SK-N-SH (cell line): ENCODE results near the gene CFAP221. TPM values are rescaled to one million over a fixed set of nuclear protein-coding genes. Genes with fewer than 3 reads are reported as not detected.

Experiments used
- CTCF ChIA-PET: fragments of 300-600, 350-600 bp; formaldehyde crosslinking; extraction: SDS; loops from one replicate; lab custom pipeline; 2021; lab: Yijun Ruan, JAX
- POLR2A ChIA-PET: fragments of 350-600 bp; sonication (Branson Sonifier 250); formaldehyde crosslinking; extraction: SDS; loops from one replicate; lab custom pipeline; 2020; ENCODE audit warnings: antibody characterized with exemption, inconsistent platforms; lab: Yijun Ruan, JAX
- DNase-seq: peaks from one replicate; pipeline ENCODE4 v3.0.0; 2012
- H2AFZ ChIP-seq: fragments of 200-600 bp; sonication (generic); 2 replicates; pipeline ENCODE4 v1.8.1; 2016; ENCODE audit warnings: antibody characterized with exemption, mild to moderate bottlenecking, low read depth
- H3F3A ChIP-seq: fragments of 200-600 bp; sonication (generic); replicated peaks from 2 replicates; pipeline ENCODE3; 2016; ENCODE audit warnings: antibody characterized with exemption, mild to moderate bottlenecking; ENCODE audit not compliant: insufficient read depth
- H3K27ac ChIP-seq, 2 experiments: fragments of 200-500 bp in 1 of 2; fragments of 200-600 bp in 1 of 2; sonication (Bioruptor generic) in 1 of 2; sonication (generic), shearing (Covaris generic) in 1 of 2; 2 replicates each; pipeline versions ENCODE4 v1.5.1 to v1.6.1; 2014 to 2016; ENCODE audit warnings: low read depth in 2 of 2, inconsistent platforms in 1 of 2, low read length in 1 of 2, mild to moderate bottlenecking in 1 of 2, mixed read lengths in 1 of 2
- H3K27me3 ChIP-seq: fragments of 200-600 bp; sonication (generic), shearing (Covaris generic); 2 replicates; pipeline ENCODE4 v1.6.1; 2016; ENCODE audit warnings: mixed run types; ENCODE audit not compliant: insufficient read depth
- H3K36me3 ChIP-seq, 2 experiments: fragments of 200-500 bp in 1 of 2; fragments of 200-600 bp in 1 of 2; sonication (Bioruptor generic) in 1 of 2; sonication (generic) in 1 of 2; replicated peaks in 1 of 2; 2 replicates each; pipeline versions ENCODE3 to v1.5.1; 2014 to 2016; ENCODE audit warnings: low read length in 1 of 2, mild to moderate bottlenecking in 1 of 2; ENCODE audit not compliant: insufficient read depth in 2 of 2, control insufficient read depth in 1 of 2
- H3K4me1 ChIP-seq, 2 experiments: fragments of 200-500 bp in 1 of 2; fragments of 200-600 bp in 1 of 2; sonication (Bioruptor generic) in 1 of 2; sonication (generic), shearing (Covaris generic) in 1 of 2; 2 replicates each; pipeline versions ENCODE4 v1.5.1 to v1.6.1; 2014 to 2016; ENCODE audit warnings: low read depth in 1 of 2, low read length in 1 of 2, mixed run types in 1 of 2; ENCODE audit not compliant: insufficient read depth in 2 of 2, control insufficient read depth in 1 of 2
- H3K4me2 ChIP-seq: fragments of 200-600 bp; sonication (generic), shearing (Covaris generic); 2 replicates; pipeline ENCODE4 v1.6.1; 2017; ENCODE audit warnings: mixed run types
- H3K4me3 ChIP-seq, 2 experiments: fragments of 200-500 bp in 1 of 2; fragments of 200-600 bp in 1 of 2; sonication (Bioruptor generic) in 1 of 2; sonication (generic), shearing (Covaris generic) in 1 of 2; 2 replicates each; pipeline versions ENCODE4 v1.5.1 to v1.8.1; 2014 to 2016; ENCODE audit warnings: low read depth in 2 of 2, inconsistent platforms in 1 of 2, low read length in 1 of 2, mild to moderate bottlenecking in 1 of 2, mixed read lengths in 1 of 2, moderate library complexity in 1 of 2
- H3K79me2 ChIP-seq: fragments of 200-600 bp; sonication (generic); 2 replicates; pipeline ENCODE4 v1.8.1; 2017; ENCODE audit warnings: mild to moderate bottlenecking; ENCODE audit not compliant: insufficient read depth
- H3K9ac ChIP-seq: fragments of 200-600 bp; sonication (generic); 2 replicates; pipeline ENCODE4 v1.6.1; 2017; ENCODE audit warnings: mixed run types
- H3K9me2 ChIP-seq: fragments of 200-600 bp; sonication (generic); 2 replicates; pipeline ENCODE4 v1.6.1; 2017; ENCODE audit warnings: mixed run types
- H3K9me3 ChIP-seq: fragments of 200-600 bp; sonication (generic); 2 replicates; pipeline ENCODE4 v1.6.1; 2017; ENCODE audit warnings: mixed run types, mild to moderate bottlenecking, moderate library complexity
- H4K20me1 ChIP-seq: fragments of 200-600 bp; sonication (generic); 2 replicates; pipeline ENCODE4 v1.6.1; 2017; ENCODE audit warnings: mild to moderate bottlenecking, mixed run types; ENCODE audit not compliant: insufficient read depth
- CTCF ChIP-seq: fragments of 200-600 bp; sonication (generic); IDR thresholded peaks from 2 replicates; pipeline ENCODE4 v1.6.1; 2017; ENCODE audit warnings: antibody characterized with exemption, mild to moderate bottlenecking, moderate library complexity
- ELF1 ChIP-seq: IDR thresholded peaks from 2 replicates; pipeline ENCODE4 v1.4.0; 2012
- EZH2phosphoT487 ChIP-seq: fragments of 200-600 bp; sonication (generic); IDR thresholded peaks from 2 replicates; pipeline ENCODE4 v1.6.1; 2017; ENCODE audit warnings: low read depth, mixed run types, mild to moderate bottlenecking, antibody characterized with exemption, moderate library complexity, borderline replicate concordance
- FOSL2 ChIP-seq: IDR thresholded peaks from 2 replicates; pipeline ENCODE4 v1.4.0; 2012; ENCODE audit warnings: low read depth, mild to moderate bottlenecking, moderate library complexity, borderline replicate concordance
- FOXJ3 ChIP-seq: sonication (generic); formaldehyde crosslinking; IDR thresholded peaks from 2 replicates; pipeline ENCODE4 v1.5.1; 2020; ENCODE audit warnings: mild to moderate bottlenecking, missing genetic modification reagents
- FOXM1 ChIP-seq: IDR thresholded peaks from 2 replicates; pipeline ENCODE4 v1.4.0; 2012; ENCODE audit warnings: low read depth, mild to moderate bottlenecking
- GABPA ChIP-seq: IDR thresholded peaks from 2 replicates; pipeline ENCODE4 v1.4.0; 2012; ENCODE audit warnings: low read depth, mild to moderate bottlenecking
- JUND ChIP-seq: IDR thresholded peaks from 2 replicates; pipeline ENCODE4 v1.4.0; 2012
- NFIC ChIP-seq: IDR thresholded peaks from 2 replicates; pipeline ENCODE4 v1.4.0; 2012; ENCODE audit warnings: borderline replicate concordance
- POLR2AphosphoS5 ChIP-seq: IDR thresholded peaks from 2 replicates; pipeline ENCODE4 v1.6.1; 2012; ENCODE audit warnings: low read depth, low read length
- RAD21 ChIP-seq: IDR thresholded peaks from 2 replicates; pipeline ENCODE4 v1.6.1; 2012; ENCODE audit warnings: mild to moderate bottlenecking, low read length
- RCOR1 ChIP-seq: fragments of 150-350 bp; IDR thresholded peaks from 2 replicates; pipeline ENCODE4 v1.6.1; 2017; ENCODE audit warnings: antibody characterized with exemption, low read length
- RXRA ChIP-seq: IDR thresholded peaks from 2 replicates; pipeline ENCODE4 v1.4.0; 2012; ENCODE audit warnings: low read depth, mild to moderate bottlenecking, borderline replicate concordance
- TAF1 ChIP-seq: IDR thresholded peaks from 2 replicates; pipeline ENCODE4 v1.6.1; 2012; ENCODE audit warnings: low read depth, mild to moderate bottlenecking, low read length, moderate library complexity, borderline replicate concordance
- TEAD4 ChIP-seq: IDR thresholded peaks from 2 replicates; pipeline ENCODE4 v1.4.0; 2012; ENCODE audit warnings: mild to moderate bottlenecking, borderline replicate concordance; ENCODE audit not compliant: insufficient read depth
- USF1 ChIP-seq: IDR thresholded peaks from 2 replicates; pipeline ENCODE4 v1.4.0; 2012; ENCODE audit warnings: low read depth, borderline replicate concordance
- YY1 ChIP-seq: IDR thresholded peaks from 2 replicates; pipeline ENCODE4 v1.4.0; 2012; ENCODE audit warnings: low read depth, mild to moderate bottlenecking
- WGBS: methylation state at CpG from one replicate; pipeline ENCODE4 v1.1.6; 2017; ENCODE audit warnings: low lambda C conversion rate; 5-methylcytosine and 5-hydroxymethylcytosine counted together
- polyA plus RNA-seq, 3 experiments: library from polyadenylated mRNA; depleted of rRNA; stranded (reverse); fragments of >200 nt; gene quantifications; 2 replicates each; pipeline ENCODE4 v1.2.3, GENCODE V29; 2012
- TF ChIP-seq, protein P1 (sequence below): fragments of 150-350 bp; IDR thresholded peaks from 2 replicates; pipeline ENCODE4 v1.6.1; 2017; ENCODE audit warnings: antibody characterized with exemption, low read length, low read depth, borderline replicate concordance
- TF ChIP-seq, protein P2 (sequence below): fragments of 150-350 bp; IDR thresholded peaks from 2 replicates; pipeline ENCODE4 v1.6.1; 2016; ENCODE audit warnings: mild to moderate bottlenecking, low read depth, low read length
- TF ChIP-seq, protein P3 (sequence below): IDR thresholded peaks from 2 replicates; pipeline ENCODE4 v1.4.0; 2012; ENCODE audit warnings: low read depth

The CFAP221 gene
- polyA plus RNA-seq, 1 of the 3 experiments (the other 2 are of a cell fraction) = 0.12 TPM

DNA sequence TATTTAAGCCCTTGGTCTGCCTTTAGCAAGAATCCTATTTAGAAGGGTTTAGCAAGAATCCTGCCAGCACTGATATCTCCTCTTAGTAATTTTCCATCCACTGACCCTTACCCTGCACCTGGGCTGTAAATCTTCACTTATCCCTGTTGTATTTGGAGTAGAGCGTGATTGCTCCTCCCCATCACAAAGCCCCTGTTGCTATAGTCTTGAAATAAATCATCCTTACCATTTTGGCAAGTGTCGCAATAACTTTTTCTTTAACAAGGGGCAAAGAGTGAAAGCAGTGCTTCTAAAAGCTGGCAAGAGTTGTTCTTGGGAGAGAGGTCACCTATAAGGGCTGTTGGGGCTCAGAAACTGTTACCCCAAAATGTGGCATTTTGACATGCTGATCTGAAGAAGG lies 16.2 kb upstream of the CFAP221 start:
- POLR2A ChIA-PET = no interaction called here
- Histone ChIP-seq H3K4me2 (no peak overlapping the region), H4K20me1 (no peaks in the 10 kb centered on the region), H3K27ac (no peak overlapping the region), H3K9ac (no peak overlapping the region), H3K9me2 (no peaks in the 10 kb centered on the region), H3F3A (no peaks in the 10 kb centered on the region), H3K79me2 (no peaks in the 10 kb centered on the region), H3K4me3 (no peak overlapping the region), H3K27me3 (peaks cover 24% of the 10 kb centered on the region), H3K9me3 (no peaks in the 10 kb centered on the region), H3K36me3 (no peaks in the 10 kb centered on the region), H3K4me1 (peaks cover 0 to 9% of the 10 kb centered on the region in 2 experiments; a peak in 2 of 4 replicates), H2AFZ (no peak overlapping the region)
- no peak for DNase-seq
- CTCF ChIA-PET = interaction anchor here (1.9 kb wide), 1 partner anchor 52 kb away, joined by 5 read pairs; no protein-coding TSS in a partner anchor
- TF ChIP-seq GABPA = no peak
- TF ChIP-seq, protein P1, sequence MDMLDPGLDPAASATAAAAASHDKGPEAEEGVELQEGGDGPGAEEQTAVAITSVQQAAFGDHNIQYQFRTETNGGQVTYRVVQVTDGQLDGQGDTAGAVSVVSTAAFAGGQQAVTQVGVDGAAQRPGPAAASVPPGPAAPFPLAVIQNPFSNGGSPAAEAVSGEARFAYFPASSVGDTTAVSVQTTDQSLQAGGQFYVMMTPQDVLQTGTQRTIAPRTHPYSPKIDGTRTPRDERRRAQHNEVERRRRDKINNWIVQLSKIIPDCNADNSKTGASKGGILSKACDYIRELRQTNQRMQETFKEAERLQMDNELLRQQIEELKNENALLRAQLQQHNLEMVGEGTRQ = no peak
- TF ChIP-seq RXRA = no peak
- TF ChIP-seq RCOR1 = no peak
- no peak for TF ChIP-seq RAD21
- no peak for TF ChIP-seq CTCF
- TF ChIP-seq EZH2phosphoT487 = no peak
- no peak for TF ChIP-seq USF1
- TF ChIP-seq, protein P2, sequence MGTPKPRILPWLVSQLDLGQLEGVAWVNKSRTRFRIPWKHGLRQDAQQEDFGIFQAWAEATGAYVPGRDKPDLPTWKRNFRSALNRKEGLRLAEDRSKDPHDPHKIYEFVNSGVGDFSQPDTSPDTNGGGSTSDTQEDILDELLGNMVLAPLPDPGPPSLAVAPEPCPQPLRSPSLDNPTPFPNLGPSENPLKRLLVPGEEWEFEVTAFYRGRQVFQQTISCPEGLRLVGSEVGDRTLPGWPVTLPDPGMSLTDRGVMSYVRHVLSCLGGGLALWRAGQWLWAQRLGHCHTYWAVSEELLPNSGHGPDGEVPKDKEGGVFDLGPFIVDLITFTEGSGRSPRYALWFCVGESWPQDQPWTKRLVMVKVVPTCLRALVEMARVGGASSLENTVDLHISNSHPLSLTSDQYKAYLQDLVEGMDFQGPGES = no peak
- no peak for TF ChIP-seq FOXM1
- TF ChIP-seq POLR2AphosphoS5 = no peak
- TF ChIP-seq, protein P3, sequence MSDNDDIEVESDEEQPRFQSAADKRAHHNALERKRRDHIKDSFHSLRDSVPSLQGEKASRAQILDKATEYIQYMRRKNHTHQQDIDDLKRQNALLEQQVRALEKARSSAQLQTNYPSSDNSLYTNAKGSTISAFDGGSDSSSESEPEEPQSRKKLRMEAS = no peak
- no peak for TF ChIP-seq FOSL2
- TF ChIP-seq JUND = no peak
- TF ChIP-seq TAF1 = no peak
- TF ChIP-seq ELF1 = no peak
- no peak for TF ChIP-seq TEAD4
- TF ChIP-seq YY1 = no peak
- TF ChIP-seq NFIC = no peak
- TF ChIP-seq FOXJ3 (CRISPR knock-in tag) = no peak
- 47% methylated on average over 2 of the region's 2 CpGs for WGBS
